NCI-H2029 treated with DMSO at 0.1 percent for 48 hours (cell line): Measurements from ENCODE around the gene TKT.
A peak's percentile ranks its signal among the peaks of the same experiment; 100 is the strongest.

Experiments used
- DNase-seq: peaks from one replicate; lab custom pipeline; 2025; lab: John Stamatoyannopoulos, UW

Gene TKT

GRCh38 chr3:53225651-53226050 lies 30.2 kb downstream of the TKT start:
- DNase-seq, result no peak

- DNase-seq, result no peak
Measured at GRCh38 chr3:53225181-53225580, 30.6 kb downstream of the TKT start.

GRCh38 chr3:53224536-53224935 lies 31.3 kb downstream of the TKT start:
- no peak for DNase-seq

GRCh38 chr3:53224026-53224425 lies 31.8 kb downstream of the TKT start:
- no peak for DNase-seq

- DNase-seq, result no peak
Measured at GRCh38 chr3:53223541-53223966, 32.3 kb downstream of the TKT start.

- DNase-seq, result no peak
Measured at GRCh38 chr3:53223025-53223424, 32.8 kb downstream of the TKT start.

GRCh38 chr3:53222183-53222901 lies 33.5 kb downstream of the TKT start:
- no peak for DNase-seq

- no peak for DNase-seq
Measured at GRCh38 chr3:53221827-53222182, 34.0 kb downstream of the TKT start.

- no peak for DNase-seq
Measured at GRCh38 chr3:53221345-53221744, 34.5 kb downstream of the TKT start.

GRCh38 chr3:53219895-53220483 lies 35.8 kb downstream of the TKT start:
- DNase-seq, result peak; percentile 5

GRCh38 chr3:53218131-53218530 lies 37.7 kb downstream of the TKT start:
- DNase-seq, result no peak

GRCh38 chr3:53217175-53217574 lies 38.6 kb downstream of the TKT start:
- DNase-seq, result no peak

- DNase-seq, result no peak
Measured at GRCh38 chr3:53216723-53217122, 39.1 kb downstream of the TKT start.

- no peak for DNase-seq
Measured at GRCh38 chr3:53215816-53216215, 40.0 kb downstream of the TKT start.

GRCh38 chr3:53213276-53213675 lies 42.5 kb downstream of the TKT start:
- DNase-seq, result no peak

- no peak for DNase-seq
Measured at GRCh38 chr3:53211706-53212702, 43.8 kb downstream of the TKT start.

- no peak for DNase-seq
Measured at GRCh38 chr3:53202331-53203015, 53.3 kb downstream of the TKT start.

- no peak for DNase-seq
Measured at GRCh38 chr3:53200501-53201498, 55.0 kb downstream of the TKT start.

GRCh38 chr3:53199834-53200233 lies 56.0 kb downstream of the TKT start:
- no peak for DNase-seq

GRCh38 chr3:53198996-53199395 lies 56.8 kb downstream of the TKT start:
- DNase-seq, result no peak
